OCI-M1 (cell line): Measurements from ENCODE around the gene ORAI2.
"Not testable (repeated sequence)": the region's sequence is repeated elsewhere in the genome, so short reads cannot be mapped to it uniquely, and the experiment has no call there.

Source experiments
- DNase-seq: peaks from one replicate; lab custom pipeline; 2025; lab: John Stamatoyannopoulos, UW

ORAI2 gene

GRCh38 chr7:102469972-102470825, 36.8 kb downstream of the ORAI2 start:
- no peak for DNase-seq

GRCh38 chr7:102471791-102472125, 38.4 kb downstream of the ORAI2 start:
- no peak for DNase-seq

GRCh38 chr7:102472126-102473041, 39.0 kb downstream of the ORAI2 start:
- no peak for DNase-seq

- DNase-seq, result no peak
Observed at GRCh38 chr7:102473271-102473991, 40.1 kb downstream of the ORAI2 start.

- not testable (repeated sequence) for DNase-seq
Observed at GRCh38 chr7:102474116-102474515, 40.7 kb downstream of the ORAI2 start.

GRCh38 chr7:102474736-102475435, 41.5 kb downstream of the ORAI2 start:
- not testable (repeated sequence) for DNase-seq

GRCh38 chr7:102478314-102479208, 45.2 kb downstream of the ORAI2 start, which contains the start of gene POLR2J:
TSS of gene POLR2J (minus strand) at chr7:102478922. CDS start at chr7:102478860, 62 bp downstream.
- not testable (repeated sequence) for DNase-seq

- DNase-seq, result not testable (repeated sequence)
Observed at GRCh38 chr7:102479209-102479584, 45.8 kb downstream of the ORAI2 start.

- DNase-seq, result not testable (repeated sequence)
Observed at GRCh38 chr7:102479982-102480637, 46.7 kb downstream of the ORAI2 start.

GRCh38 chr7:102481962-102482361, 48.6 kb downstream of the ORAI2 start:
- not testable (repeated sequence) for DNase-seq

GRCh38 chr7:102484317-102484716, 50.9 kb downstream of the ORAI2 start:
- not testable (repeated sequence) for DNase-seq

- not testable (repeated sequence) for DNase-seq
Observed at GRCh38 chr7:102490529-102491075, 57.2 kb downstream of the ORAI2 start.

GRCh38 chr7:102493220-102493935, 60.0 kb downstream of the ORAI2 start:
- not testable (repeated sequence) for DNase-seq

- DNase-seq, result not testable (repeated sequence)
Observed at GRCh38 chr7:102494026-102494425, 60.7 kb downstream of the ORAI2 start.

GRCh38 chr7:102494473-102495149, 61.2 kb downstream of the ORAI2 start:
- DNase-seq, result not testable (repeated sequence)

- DNase-seq, result not testable (repeated sequence)
Observed at GRCh38 chr7:102496861-102497260, 63.5 kb downstream of the ORAI2 start.

- not testable (repeated sequence) for DNase-seq
Observed at GRCh38 chr7:102497308-102497707, 63.9 kb downstream of the ORAI2 start.

- DNase-seq, result not testable (repeated sequence)
Observed at GRCh38 chr7:102498321-102498720, 64.9 kb downstream of the ORAI2 start.
